ENCODE results near the gene ZNF574.

GRCh38 chr19:42086770-42087550 lies 11.0 kb downstream of the ZNF574 start:
- TF ChIP-seq CTCF (IDR thresholded peaks at IDR 0.05; ENCODE audit: insufficient read depth, low read depth, low read length) = no peak
- no peak for TF ChIP-seq EZH2 (IDR thresholded peaks at IDR 0.05; ENCODE audit: insufficient read depth, low read length)

All from astrocyte (in vitro differentiated cells and primary cell).